Thyroid gland (tissue), 4 donors: ENCODE data around the gene ELOB. TPM values are rescaled to one million over a fixed set of nuclear protein-coding genes. Genes with fewer than 3 reads are reported as not detected.

ENCODE experiments used
- DNase-seq, 2 donors: peaks; one replicate each; pipeline ENCODE4 v3.0.0-alpha.2; 2019
- H3K27ac ChIP-seq, 3 donors: fragments of 200-600 bp; sonication (generic); 1 replicate in 2 of 3; 2 replicates in 1 of 3; pipeline ENCODE4 v1.5.1; 2016 to 2019; ENCODE audit warnings: mild to moderate bottlenecking in 1 of 3, moderate library complexity in 1 of 3
- H3K27me3 ChIP-seq: fragments of 200-600 bp; sonication (generic); one replicate; pipeline ENCODE4 v1.5.1; 2019
- H3K36me3 ChIP-seq, 2 donors: fragments of 200-600 bp; sonication (generic); one replicate each; pipeline ENCODE4 v1.5.1; 2016 to 2019
- H3K4me1 ChIP-seq, 2 donors: fragments of 200-600 bp; sonication (generic); one replicate each; pipeline ENCODE4 v1.5.1; 2017 to 2019
- H3K4me3 ChIP-seq, 3 donors: fragments of 200-600 bp; sonication (generic); replicated peaks in 1 of 3; 1 replicate in 2 of 3; 2 replicates in 1 of 3; pipeline ENCODE4 v1.5.1; 2016; ENCODE audit warnings: mild to moderate bottlenecking in 1 of 3
- H3K9me3 ChIP-seq: fragments of 200-600 bp; sonication (generic); one replicate; pipeline ENCODE4 v1.5.1; 2017
- POLR2A ChIP-seq, 2 donors: fragments of 450-650 bp; IDR thresholded peaks; one replicate each; pipeline ENCODE4 v1.6.1; 2017; ENCODE audit warnings: antibody characterized with exemption in 2 of 2, mild to moderate bottlenecking in 2 of 2, moderate library complexity in 1 of 2
- WGBS, 2 donors: methylation state at CpG; one replicate each; pipeline ENCODE4 v1.1.5; 2017; 5-methylcytosine and 5-hydroxymethylcytosine counted together
- intact Hi-C: fragments of 100-400 bp; cut with DNase I; formaldehyde crosslinking; loops from one replicate; pipeline ENCODE4 v1.15.1; 2023
- total RNA-seq, 4 donors: library from RNA; depleted of rRNA; stranded (reverse); fragments of >200 nt; gene quantifications; one replicate each; pipeline ENCODE4 v1.2.3, GENCODE V29; 2016
- TF ChIP-seq, protein P1 (sequence below), 6 experiments: fragments of 200-600 bp in 3 of 6; fragments of 450-650 bp in 3 of 6; sonication (generic) in 3 of 6; IDR thresholded peaks; one replicate each; pipeline ENCODE4 v1.5.1; 2016 to 2019; ENCODE audit warnings: antibody characterized with exemption in 6 of 6, mild to moderate bottlenecking in 2 of 6, inconsistent platforms in 1 of 6, moderate library complexity in 1 of 6

The ELOB gene
- total RNA-seq, 4 donors from 2014 or later, result 373 to 786 (median 647) TPM

GRCh38 chr16:2753733-2754020 lies 23.4 kb downstream of the ELOB start:
- H3K4me3 ChIP-seq, result peak overlapping the region; percentile 83 to 88 (median 88)
- peak overlapping the region in 2 of 3 donors; percentile 98 to 99 for H3K27ac ChIP-seq
- intact Hi-C loops, result no loop called here
- peaks cover 14 to 17% of the 10 kb centered on the region in 2 donors for H3K36me3 ChIP-seq
- WGBS, 2 donors, result 0 to 1% methylated on average over 7 of the region's 7 CpGs
- DNase-seq, result peak; percentile 32 to 65
- no peak for TF ChIP-seq POLR2A (IDR thresholded peaks at IDR 0.05)
- TF ChIP-seq, protein P1, sequence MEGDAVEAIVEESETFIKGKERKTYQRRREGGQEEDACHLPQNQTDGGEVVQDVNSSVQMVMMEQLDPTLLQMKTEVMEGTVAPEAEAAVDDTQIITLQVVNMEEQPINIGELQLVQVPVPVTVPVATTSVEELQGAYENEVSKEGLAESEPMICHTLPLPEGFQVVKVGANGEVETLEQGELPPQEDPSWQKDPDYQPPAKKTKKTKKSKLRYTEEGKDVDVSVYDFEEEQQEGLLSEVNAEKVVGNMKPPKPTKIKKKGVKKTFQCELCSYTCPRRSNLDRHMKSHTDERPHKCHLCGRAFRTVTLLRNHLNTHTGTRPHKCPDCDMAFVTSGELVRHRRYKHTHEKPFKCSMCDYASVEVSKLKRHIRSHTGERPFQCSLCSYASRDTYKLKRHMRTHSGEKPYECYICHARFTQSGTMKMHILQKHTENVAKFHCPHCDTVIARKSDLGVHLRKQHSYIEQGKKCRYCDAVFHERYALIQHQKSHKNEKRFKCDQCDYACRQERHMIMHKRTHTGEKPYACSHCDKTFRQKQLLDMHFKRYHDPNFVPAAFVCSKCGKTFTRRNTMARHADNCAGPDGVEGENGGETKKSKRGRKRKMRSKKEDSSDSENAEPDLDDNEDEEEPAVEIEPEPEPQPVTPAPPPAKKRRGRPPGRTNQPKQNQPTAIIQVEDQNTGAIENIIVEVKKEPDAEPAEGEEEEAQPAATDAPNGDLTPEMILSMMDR (IDR thresholded peaks at IDR 0.05), result no peak
- H3K27me3 ChIP-seq, result no peaks in the 10 kb centered on the region
- no peaks in the 10 kb centered on the region for H3K9me3 ChIP-seq
- peaks cover 35 to 40% of the 10 kb centered on the region in 2 donors for H3K4me1 ChIP-seq

DNA sequence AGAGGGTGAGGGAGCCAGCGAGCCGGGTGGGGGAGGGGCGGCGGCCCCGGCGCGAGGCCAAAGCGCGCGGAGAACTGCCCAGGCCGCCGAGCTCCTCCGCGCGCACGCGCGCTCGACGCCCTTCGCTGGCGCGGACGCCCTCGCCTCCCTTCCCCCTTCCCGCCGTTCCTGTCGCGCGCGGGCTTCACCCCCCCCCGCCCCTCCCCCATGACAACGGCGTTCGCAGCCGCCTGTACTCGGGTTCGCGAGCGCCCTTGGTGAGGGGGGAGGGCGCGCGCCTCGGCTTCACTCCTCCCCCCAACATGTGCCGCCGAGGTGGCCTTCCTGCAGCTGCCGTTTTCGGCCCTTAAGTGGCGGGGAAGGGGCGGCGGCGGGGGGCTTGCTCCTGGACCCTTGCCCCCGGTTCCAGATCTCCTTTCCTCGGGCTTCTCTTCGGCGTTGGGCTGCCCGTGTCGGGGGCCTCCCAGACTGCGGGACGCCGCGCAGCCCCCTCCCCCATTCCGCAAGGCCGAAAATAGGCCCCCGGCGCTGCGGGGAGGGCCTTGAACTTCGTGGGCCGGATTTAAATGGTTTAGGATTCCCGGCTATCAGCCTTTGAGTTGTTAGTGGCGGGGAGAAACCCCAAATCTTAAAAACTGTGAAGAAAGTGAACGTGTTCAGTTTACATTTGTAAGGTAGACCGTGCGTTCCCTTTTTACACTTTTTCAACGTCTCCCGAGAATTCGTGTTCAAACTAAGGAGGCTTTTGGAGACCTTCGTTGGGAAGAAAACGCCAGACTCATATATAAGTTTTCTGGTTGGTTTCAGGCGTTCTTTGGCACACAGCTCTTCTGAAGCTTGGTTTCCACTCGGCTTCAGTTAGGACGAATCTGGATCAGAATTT lies 24.0 kb downstream of the ELOB start:
- intact Hi-C loops, result no loop called here
- H3K27me3 ChIP-seq, result no peaks in the 10 kb centered on the region
- H3K36me3 ChIP-seq, result peaks cover 8 to 11% of the 10 kb centered on the region in 2 donors
- DNase-seq, result peak; percentile 81
- TF ChIP-seq, protein P1 (IDR thresholded peaks at IDR 0.05), result no peak
- TF ChIP-seq POLR2A (IDR thresholded peaks at IDR 0.05), result no peak
- H3K27ac ChIP-seq, result peak overlapping the region; percentile 93 to 99 (median 98)
- peaks cover 35 to 40% of the 10 kb centered on the region in 2 donors for H3K4me1 ChIP-seq
- no peaks in the 10 kb centered on the region for H3K9me3 ChIP-seq
- peak overlapping the region; percentile 83 to 88 (median 88) for H3K4me3 ChIP-seq
- 2% methylated on average over 13 to 19 of the region's 82 CpGs for WGBS, 2 donors

DNA sequence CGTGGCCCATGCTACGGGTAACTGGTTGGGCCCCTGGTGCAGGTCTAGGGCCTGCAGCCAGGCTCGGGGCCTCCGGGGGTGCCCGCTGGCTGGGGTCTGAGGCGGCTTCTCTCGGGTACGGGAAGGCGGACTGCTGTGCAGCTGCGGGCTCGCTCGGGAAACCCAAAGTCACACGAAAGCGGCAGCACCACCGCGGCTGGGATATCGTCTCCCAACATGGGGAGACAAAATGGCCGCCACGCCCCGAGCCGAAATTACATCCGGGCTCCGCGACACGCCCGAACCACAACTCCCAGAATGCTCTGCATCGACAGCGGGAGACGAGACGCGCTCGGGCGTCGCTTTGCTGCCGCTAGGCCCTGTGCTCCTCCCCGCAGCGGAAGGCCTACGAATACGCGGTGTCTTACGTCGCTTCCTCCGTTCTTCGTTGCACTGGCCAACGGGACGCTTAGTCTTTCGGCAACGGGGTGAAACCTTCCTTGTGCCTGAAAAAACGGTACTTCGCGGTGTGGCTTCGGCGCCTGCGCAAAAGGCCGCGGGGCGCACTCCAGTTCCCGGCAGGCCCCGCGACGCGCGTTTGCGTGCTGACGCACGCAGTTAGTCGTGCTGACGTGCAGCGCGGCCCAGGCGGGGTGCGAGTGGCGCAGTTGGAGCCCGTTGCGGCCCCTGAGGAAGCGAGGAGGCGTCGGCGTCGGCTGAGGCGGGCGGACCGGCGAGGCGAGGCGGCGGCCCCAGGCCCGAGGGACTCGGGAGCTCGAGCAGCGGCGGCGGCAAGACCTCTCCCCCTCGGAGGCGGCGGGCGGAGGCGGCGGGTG lies 24.8 kb downstream of the ELOB start, which contains the start of gene SRRM2:
SRRM2 (plus strand) TSS at position 604 of the 815 bp plus-strand sequence. CDS start 3,727 bp downstream, outside the sequence.
- intact Hi-C loops, result no loop called here
- DNase-seq, result peak; percentile 93 to 95
- WGBS, 2 donors, result 0 to 2% methylated on average over 12 to 21 of the region's 99 CpGs
- TF ChIP-seq, protein P1 (IDR thresholded peaks at IDR 0.05), result peak in 1 of 6 experiments; percentile 11
- peak; percentile 96 to 99 for TF ChIP-seq POLR2A (IDR thresholded peaks at IDR 0.05)
- Histone ChIP-seq H3K36me3 (peaks cover 0 to 3% of the 10 kb centered on the region in 2 donors), H3K27me3 (no peaks in the 10 kb centered on the region), H3K4me3 (peak within 1 kb of the TSS; percentile 83 to 88 (median 88)), H3K9me3 (no peaks in the 10 kb centered on the region), H3K4me1 (peaks cover 35 to 40% of the 10 kb centered on the region in 2 donors), H3K27ac (peak within 1 kb of the TSS; percentile 93 to 99 (median 98))

DNA sequence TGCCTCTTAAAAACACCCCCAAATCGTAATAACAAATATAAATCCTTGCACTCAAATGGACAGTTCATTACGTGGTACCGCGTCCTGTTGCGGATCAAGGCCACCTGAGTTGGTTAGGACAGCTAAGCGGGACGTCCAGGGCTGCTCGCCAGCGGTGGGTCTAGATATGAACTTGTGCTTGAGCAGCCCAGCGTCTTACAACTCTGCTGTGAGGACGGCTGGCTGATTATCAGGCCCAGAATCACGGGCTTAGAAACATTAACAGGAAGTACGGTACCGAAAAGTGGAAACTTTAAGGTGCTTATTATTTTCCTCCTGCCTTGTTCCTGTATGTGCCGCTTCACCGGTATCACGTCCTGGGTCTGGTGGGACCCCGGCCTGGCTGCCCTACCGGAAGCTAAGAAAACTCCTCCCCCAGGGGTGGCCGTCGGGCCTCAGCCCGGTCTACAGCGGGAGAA lies 25.5 kb downstream of the ELOB start:
- intact Hi-C loops, result no loop called here
- DNase-seq, result peak in 1 of 2 donors; percentile 20

More for the DNA sequence above, 25.5 kb downstream of the ELOB start:
- Histone ChIP-seq H3K4me3 (peak overlapping the region in 2 of 3 donors; percentile 83 to 88), H3K9me3 (no peaks in the 10 kb centered on the region), H3K27ac (peak overlapping the region; percentile 93 to 99 (median 98)), H3K36me3 (no peaks in the 10 kb centered on the region), H3K4me1 (peaks cover 35 to 40% of the 10 kb centered on the region in 2 donors), H3K27me3 (no peaks in the 10 kb centered on the region)
- WGBS, 2 donors, result 49 to 52% methylated on average over 22 to 23 of the region's 23 CpGs
- TF ChIP-seq, protein P1 (IDR thresholded peaks at IDR 0.05), result no peak
- TF ChIP-seq POLR2A (IDR thresholded peaks at IDR 0.05), result no peak
